Right lobe of liver (tissue), 4 donors: ENCODE measurements around the gene FUOM.

Experiments used
- POLR2A ChIP-seq: fragments of 450-650 bp; IDR thresholded peaks from one replicate; pipeline ENCODE4 v1.6.1; 2017; ENCODE audit warnings: antibody characterized with exemption, mild to moderate bottlenecking
- TF ChIP-seq, protein P1 (sequence below), 4 donors: fragments of 200-600 bp in 3 of 4; fragments of 450-650 bp in 1 of 4; IDR thresholded peaks; one replicate each; pipeline versions ENCODE4 v1.5.1 to v1.8.0; 2016 to 2022; ENCODE audit warnings: antibody characterized with exemption in 4 of 4, mild to moderate bottlenecking in 2 of 4
- donor health status: DM: no; HTN: no; CAD: no.
- donor health status: DM: no; HTN: no; CAD: no.
- donor health status: DM: no; HTN: yes; CAD: no.

DNA sequence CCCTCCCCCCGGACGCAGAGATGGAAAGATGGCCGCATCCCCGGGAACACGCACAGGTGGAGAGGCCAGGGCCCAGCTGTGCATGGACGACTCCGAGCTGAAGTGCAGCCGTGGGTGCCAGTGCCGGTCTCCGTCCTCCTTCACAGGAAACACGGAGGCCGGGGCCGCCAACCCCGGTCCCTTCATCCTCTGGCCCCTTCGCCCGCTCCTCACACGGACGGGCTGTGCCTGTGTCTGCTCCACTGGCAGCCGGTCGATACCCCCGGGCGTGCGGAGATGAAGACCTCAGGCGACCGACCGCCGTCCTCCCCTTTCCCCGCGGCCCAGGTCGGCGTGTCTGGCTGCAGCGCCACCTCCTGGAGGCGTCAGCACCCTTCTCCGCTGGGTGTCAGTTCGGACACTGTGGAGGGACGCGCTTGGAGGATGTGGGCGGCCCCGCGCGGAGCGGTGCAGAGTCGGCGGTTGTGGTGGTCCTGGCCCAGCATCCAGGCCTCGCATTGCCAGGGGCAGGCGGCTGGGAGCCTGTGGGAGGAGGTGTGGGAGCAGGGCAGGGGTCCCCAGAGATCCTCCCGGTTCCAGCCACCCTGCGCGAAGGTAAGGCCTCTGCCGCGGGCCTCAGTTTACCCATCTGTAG lies 39.2 kb downstream of the FUOM start:
- TF ChIP-seq POLR2A = no peak
- TF ChIP-seq, protein P1, sequence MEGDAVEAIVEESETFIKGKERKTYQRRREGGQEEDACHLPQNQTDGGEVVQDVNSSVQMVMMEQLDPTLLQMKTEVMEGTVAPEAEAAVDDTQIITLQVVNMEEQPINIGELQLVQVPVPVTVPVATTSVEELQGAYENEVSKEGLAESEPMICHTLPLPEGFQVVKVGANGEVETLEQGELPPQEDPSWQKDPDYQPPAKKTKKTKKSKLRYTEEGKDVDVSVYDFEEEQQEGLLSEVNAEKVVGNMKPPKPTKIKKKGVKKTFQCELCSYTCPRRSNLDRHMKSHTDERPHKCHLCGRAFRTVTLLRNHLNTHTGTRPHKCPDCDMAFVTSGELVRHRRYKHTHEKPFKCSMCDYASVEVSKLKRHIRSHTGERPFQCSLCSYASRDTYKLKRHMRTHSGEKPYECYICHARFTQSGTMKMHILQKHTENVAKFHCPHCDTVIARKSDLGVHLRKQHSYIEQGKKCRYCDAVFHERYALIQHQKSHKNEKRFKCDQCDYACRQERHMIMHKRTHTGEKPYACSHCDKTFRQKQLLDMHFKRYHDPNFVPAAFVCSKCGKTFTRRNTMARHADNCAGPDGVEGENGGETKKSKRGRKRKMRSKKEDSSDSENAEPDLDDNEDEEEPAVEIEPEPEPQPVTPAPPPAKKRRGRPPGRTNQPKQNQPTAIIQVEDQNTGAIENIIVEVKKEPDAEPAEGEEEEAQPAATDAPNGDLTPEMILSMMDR (IDR thresholded peaks at IDR 0.05) = peak; percentile 64 to 73 (median 72)
